ENCODE measurements around the gene TMEM243. TPM values are rescaled to one million over a fixed set of nuclear protein-coding genes. Genes with fewer than 3 reads are reported as not detected.

Gene TMEM243
- total RNA-seq, 1 experiment from 2014 or later, result 24.2 TPM

DNA sequence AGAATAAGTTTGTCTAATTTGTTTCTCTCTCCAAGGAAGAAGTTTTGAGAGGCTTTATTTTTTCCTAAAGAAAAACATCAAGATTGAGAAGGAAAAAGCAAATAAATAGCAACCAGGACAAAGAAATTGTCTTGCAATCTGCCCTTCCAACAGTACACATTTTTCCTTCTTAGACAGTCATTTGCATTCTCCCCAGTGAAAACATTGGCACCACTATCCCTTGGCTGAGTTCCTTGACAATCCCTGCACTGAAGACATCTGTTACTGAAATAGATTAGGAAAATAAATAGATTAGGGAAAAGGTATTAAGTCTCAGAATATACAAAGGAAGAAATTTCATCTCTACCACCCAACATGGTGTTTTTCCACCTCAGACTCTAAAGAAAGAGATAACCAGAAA is 12.2 kb upstream of the TMEM243 start:
- Mint-ChIP-seq H3K4me3 (ENCODE audit: unreplicated experiment) (no peak overlapping the region), H3K27ac (ENCODE audit: unreplicated experiment) (no peak overlapping the region), H3K36me3 (ENCODE audit: insufficient read depth, unreplicated experiment) (no peaks in the 10 kb centered on the region), H3K4me1 (ENCODE audit: low read depth, unreplicated experiment) (peaks cover 5% of the 10 kb centered on the region), H3K27me3 (ENCODE audit: insufficient read depth, unreplicated experiment) (peaks cover 2% of the 10 kb centered on the region), H3K9me3 (ENCODE audit: unreplicated experiment) (no peaks in the 10 kb centered on the region)
- ChIA-PET CTCF (no interaction called here), POLR2A (no interaction called here)
- Histone ChIP-seq H3K9me3 (no peaks in the 10 kb centered on the region), H3K27me3 (replicated peaks; ENCODE audit: control insufficient read depth, insufficient read depth, low read length) (no peaks in the 10 kb centered on the region; the same call in 1 of the 2 replicates), H3K4me3 (ENCODE audit: low read depth, low read length) (no peak overlapping the region), H3K36me3 (ENCODE audit: control insufficient read depth, insufficient read depth, low read length) (no peaks in the 10 kb centered on the region), H3K4me1 (peaks cover 2% of the 10 kb centered on the region; the same call in 1 of the 2 replicates)
- no TSS peak for BruUV-seq (replicated peaks)
- DNase-seq, result no peak
- TF ChIP-seq, protein P1, sequence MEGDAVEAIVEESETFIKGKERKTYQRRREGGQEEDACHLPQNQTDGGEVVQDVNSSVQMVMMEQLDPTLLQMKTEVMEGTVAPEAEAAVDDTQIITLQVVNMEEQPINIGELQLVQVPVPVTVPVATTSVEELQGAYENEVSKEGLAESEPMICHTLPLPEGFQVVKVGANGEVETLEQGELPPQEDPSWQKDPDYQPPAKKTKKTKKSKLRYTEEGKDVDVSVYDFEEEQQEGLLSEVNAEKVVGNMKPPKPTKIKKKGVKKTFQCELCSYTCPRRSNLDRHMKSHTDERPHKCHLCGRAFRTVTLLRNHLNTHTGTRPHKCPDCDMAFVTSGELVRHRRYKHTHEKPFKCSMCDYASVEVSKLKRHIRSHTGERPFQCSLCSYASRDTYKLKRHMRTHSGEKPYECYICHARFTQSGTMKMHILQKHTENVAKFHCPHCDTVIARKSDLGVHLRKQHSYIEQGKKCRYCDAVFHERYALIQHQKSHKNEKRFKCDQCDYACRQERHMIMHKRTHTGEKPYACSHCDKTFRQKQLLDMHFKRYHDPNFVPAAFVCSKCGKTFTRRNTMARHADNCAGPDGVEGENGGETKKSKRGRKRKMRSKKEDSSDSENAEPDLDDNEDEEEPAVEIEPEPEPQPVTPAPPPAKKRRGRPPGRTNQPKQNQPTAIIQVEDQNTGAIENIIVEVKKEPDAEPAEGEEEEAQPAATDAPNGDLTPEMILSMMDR (IDR thresholded peaks at IDR 0.05; ENCODE audit: insufficient read depth in 1 of 2, low read depth in 1 of 2, low read length in 1 of 2, severe bottlenecking in 1 of 2, unreplicated experiment in 1 of 2), result no peak
- intact Hi-C loops (cut with micrococcal nuclease; ENCODE audit: unreplicated experiment), result no loop called here

DNA sequence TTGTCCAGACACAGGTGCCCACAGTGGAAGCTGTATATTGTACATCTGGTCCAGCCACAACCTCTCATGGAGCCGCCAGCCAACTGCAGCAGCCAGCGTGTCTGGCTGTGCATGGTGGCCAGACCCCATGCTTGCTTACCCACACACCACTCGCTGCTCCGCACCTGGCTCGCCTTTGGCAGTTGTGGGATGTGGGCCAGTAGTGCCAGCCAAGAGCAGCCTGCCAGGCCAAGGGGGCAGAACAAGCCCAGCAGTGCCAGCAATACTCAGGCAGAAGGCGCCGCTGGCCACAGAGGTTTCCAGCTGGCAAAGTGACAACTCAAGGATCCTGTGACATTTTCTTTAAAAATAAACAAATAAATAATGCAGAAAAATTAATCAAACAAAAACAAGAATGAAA is 11.7 kb upstream of the TMEM243 start:
- Histone ChIP-seq H3K4me3 (ENCODE audit: low read depth, low read length) (no peak overlapping the region), H3K4me1 (no peaks in the 10 kb centered on the region), H3K9me3 (no peaks in the 10 kb centered on the region), H3K36me3 (ENCODE audit: control insufficient read depth, insufficient read depth, low read length) (no peaks in the 10 kb centered on the region), H3K27me3 (replicated peaks; ENCODE audit: control insufficient read depth, insufficient read depth, low read length) (no peaks in the 10 kb centered on the region; the same call in 1 of the 2 replicates)
- ChIA-PET CTCF (no interaction called here), POLR2A (no interaction called here)
- Mint-ChIP-seq H3K4me3 (ENCODE audit: unreplicated experiment) (no peak overlapping the region), H3K27me3 (ENCODE audit: insufficient read depth, unreplicated experiment) (peaks cover 7% of the 10 kb centered on the region), H3K27ac (ENCODE audit: unreplicated experiment) (no peak overlapping the region), H3K36me3 (ENCODE audit: insufficient read depth, unreplicated experiment) (no peaks in the 10 kb centered on the region), H3K4me1 (ENCODE audit: low read depth, unreplicated experiment) (peaks cover under 1% of the 10 kb centered on the region), H3K9me3 (ENCODE audit: unreplicated experiment) (no peaks in the 10 kb centered on the region)
- TF ChIP-seq, protein P1 (IDR thresholded peaks at IDR 0.05; ENCODE audit: insufficient read depth in 1 of 2, low read depth in 1 of 2, low read length in 1 of 2, severe bottlenecking in 1 of 2, unreplicated experiment in 1 of 2), result no peak
- intact Hi-C loops (cut with micrococcal nuclease; ENCODE audit: unreplicated experiment), result no loop called here
- DNase-seq, result no peak
- BruUV-seq (replicated peaks), result no TSS peak

DNA sequence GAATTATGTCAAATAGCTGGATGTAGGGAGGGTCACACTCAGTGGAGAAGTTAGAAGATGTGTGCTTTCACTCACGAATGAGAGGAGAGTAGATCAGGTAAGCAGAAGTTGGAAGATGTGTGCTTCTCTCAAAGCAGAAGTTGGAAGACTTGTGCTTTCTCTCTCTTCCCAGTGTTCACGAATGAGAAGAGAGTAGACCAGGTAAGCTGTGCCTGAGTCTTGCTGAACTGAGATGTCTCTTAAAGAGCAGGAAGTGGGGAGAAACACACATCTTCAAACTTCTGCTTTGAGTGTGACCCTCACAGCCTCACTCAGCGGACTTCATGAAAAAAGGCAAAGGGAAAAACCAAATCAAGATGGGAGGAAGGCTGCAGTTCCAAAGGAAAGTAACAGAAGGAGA is 7.0 kb upstream of the TMEM243 start:
- H3K4me1 Mint-ChIP-seq (ENCODE audit: low read depth, unreplicated experiment), result peaks cover 1% of the 10 kb centered on the region
- DNase-seq, result no peak
- Histone ChIP-seq H3K4me3 (ENCODE audit: low read depth, low read length) (no peak overlapping the region), H3K36me3 (ENCODE audit: control insufficient read depth, insufficient read depth, low read length) (no peaks in the 10 kb centered on the region), H3K9me3 (no peaks in the 10 kb centered on the region), H3K27me3 (replicated peaks; ENCODE audit: control insufficient read depth, insufficient read depth, low read length) (no peaks in the 10 kb centered on the region; the same call in 1 of the 2 replicates), H3K4me1 (peaks cover 1% of the 10 kb centered on the region; the same call in 1 of the 2 replicates)
- intact Hi-C loops (cut with micrococcal nuclease; ENCODE audit: unreplicated experiment), result loop anchor here (10.0 kb wide), 1 partner anchor 188 kb away; no protein-coding TSS in a partner anchor
- no peak overlapping the region for H3K27ac Mint-ChIP-seq (ENCODE audit: unreplicated experiment)
- BruUV-seq (replicated peaks), result no TSS peak
- H3K9me3 Mint-ChIP-seq (ENCODE audit: unreplicated experiment), result no peaks in the 10 kb centered on the region
- H3K4me3 Mint-ChIP-seq (ENCODE audit: unreplicated experiment), result no peak overlapping the region
- ChIA-PET POLR2A (no interaction called here), CTCF (no interaction called here)
- peaks cover 13% of the 10 kb centered on the region for H3K27me3 Mint-ChIP-seq (ENCODE audit: insufficient read depth, unreplicated experiment)
- H3K36me3 Mint-ChIP-seq (ENCODE audit: insufficient read depth, unreplicated experiment), result no peaks in the 10 kb centered on the region
- TF ChIP-seq, protein P1 (IDR thresholded peaks at IDR 0.05; ENCODE audit: insufficient read depth in 1 of 2, low read depth in 1 of 2, low read length in 1 of 2, severe bottlenecking in 1 of 2, unreplicated experiment in 1 of 2), result no peak
